Fibroblast of lung (primary cell): ENCODE measurements around the gene RBPJL. TPM values are rescaled to one million over a fixed set of nuclear protein-coding genes. Genes with fewer than 3 reads are reported as not detected.

ENCODE experiments used
- DNase-seq, 2 donors: peaks; one replicate each; pipeline versions ENCODE4 v3.0.0 to v3.0.0-alpha.2; 2010; ENCODE audit warnings: low read depth in 2 of 2
- H2AFZ ChIP-seq: 2 replicates; pipeline ENCODE4 v1.5.1; 2012; ENCODE audit warnings: low read length, control low read depth, inconsistent platforms
- H3K27ac ChIP-seq: 2 replicates; pipeline ENCODE4 v1.5.1; 2011; ENCODE audit warnings: low read length, control low read depth; ENCODE audit not compliant: insufficient read depth
- H3K27me3 ChIP-seq: 2 replicates; pipeline ENCODE4 v1.5.1; 2011; ENCODE audit warnings: mild to moderate bottlenecking, low read length; ENCODE audit not compliant: control insufficient read depth, insufficient read depth
- H3K36me3 ChIP-seq: 2 replicates; pipeline ENCODE4 v1.5.1; 2011; ENCODE audit warnings: low read length; ENCODE audit not compliant: control insufficient read depth, insufficient read depth
- H3K4me1 ChIP-seq: 2 replicates; pipeline ENCODE4 v1.5.1; 2011; ENCODE audit warnings: low read length; ENCODE audit not compliant: control insufficient read depth, insufficient read depth; ENCODE audit errors: extremely low read depth
- H3K4me2 ChIP-seq: 2 replicates; pipeline ENCODE4 v1.5.1; 2011; ENCODE audit warnings: low read length, control low read depth; ENCODE audit not compliant: insufficient read depth; ENCODE audit errors: extremely low read depth
- H3K4me3 ChIP-seq, 4 experiments: fragments of 200-600 bp in 1 of 4; sonication (generic) in 1 of 4; replicated peaks in 1 of 4; 2 replicates each; pipeline ENCODE4 v1.5.1; 2011 to 2016; ENCODE audit warnings: low read length in 4 of 4, low read depth in 3 of 4, mild to moderate bottlenecking in 3 of 4, control low read depth in 2 of 4, inconsistent platforms in 1 of 4, mixed read lengths in 1 of 4; ENCODE audit not compliant: insufficient read depth in 1 of 4; ENCODE audit errors: control extremely low read depth in 1 of 4
- H3K79me2 ChIP-seq: 2 replicates; pipeline ENCODE4 v1.5.1; 2012; ENCODE audit warnings: mild to moderate bottlenecking, low read length, inconsistent platforms; ENCODE audit not compliant: control insufficient read depth, insufficient read depth
- H3K9ac ChIP-seq: 2 replicates; pipeline ENCODE4 v1.5.1; 2011; ENCODE audit warnings: mild to moderate bottlenecking, low read length, control low read depth; ENCODE audit not compliant: insufficient read depth
- H3K9me3 ChIP-seq: 2 replicates; pipeline ENCODE4 v1.5.1; 2012; ENCODE audit warnings: low read depth, low read length; ENCODE audit not compliant: control insufficient read depth, insufficient read depth
- H4K20me1 ChIP-seq: 2 replicates; pipeline ENCODE4 v1.5.1; 2011; ENCODE audit warnings: low read length; ENCODE audit not compliant: control insufficient read depth, insufficient read depth; ENCODE audit errors: extremely low read depth
- CTCF ChIP-seq, 2 donors: IDR thresholded peaks in 1 of 2; conservative IDR thresholded peaks in 1 of 2; 1 replicate in 1 of 2; 2 replicates in 1 of 2; pipeline ENCODE4 v1.5.1; 2011 to 2012; ENCODE audit warnings: low read length in 2 of 2, control low read depth in 1 of 2, inconsistent platforms in 1 of 2, low read depth in 1 of 2, mild to moderate bottlenecking in 1 of 2
- EZH2 ChIP-seq: IDR thresholded peaks from 2 replicates; pipeline ENCODE4 v1.5.1; 2012; ENCODE audit warnings: low read length, control low read depth, mild to moderate bottlenecking; ENCODE audit errors: missing control alignments
- polyA plus RNA-seq, 2 donors: library from polyadenylated mRNA; depleted of rRNA in 1 of 2; stranded (reverse) in 1 of 2; unstranded in 1 of 2; fragments of >200 nt; gene quantifications; 2 replicates each; pipeline ENCODE4 v1.2.1, GENCODE V29; 2011 to 2012; ENCODE audit warnings: missing spikeins in 1 of 2
- total RNA-seq: library from RNA; depleted of rRNA; stranded (reverse); fragments of >200 nt; gene quantifications from 2 replicates; pipeline ENCODE4 v1.2.1, GENCODE V29; 2014

The RBPJL gene
- total and polyA plus RNA-seq, 2 donors (not counting 1 experiment from before 2014, with no cell fraction given) = not detected

- Histone ChIP-seq H3K27me3 (peaks cover 18% of the 10 kb centered on the region), H3K4me3 (no peak overlapping the region), H2AFZ (no peak overlapping the region), H3K36me3 (no peaks in the 10 kb centered on the region), H3K4me1 (no peaks in the 10 kb centered on the region), H3K27ac (no peak overlapping the region), H3K9me3 (no peaks in the 10 kb centered on the region), H3K79me2 (no peaks in the 10 kb centered on the region), H4K20me1 (no peaks in the 10 kb centered on the region), H3K4me2 (no peak overlapping the region), H3K9ac (no peak overlapping the region)
- DNase-seq = peak; percentile 38
- TF ChIP-seq EZH2 (peak; percentile 50), CTCF (conservative IDR thresholded peaks at IDR 0.05 in 1 of 2, IDR thresholded peaks at IDR 0.05 in 1 of 2; ENCODE audit: low read depth in 1 of 2, low read length in 2 of 2) (peak; percentile 71 to 73)
These were observed 5.1 kb downstream of the RBPJL start for GRCh38 chr20:45311589-45312211.

GRCh38 chr20:45312241-45312640 lies 5.6 kb downstream of the RBPJL start:
- no peak for DNase-seq
- no peak for TF ChIP-seq CTCF (conservative IDR thresholded peaks at IDR 0.05 in 1 of 2, IDR thresholded peaks at IDR 0.05 in 1 of 2; ENCODE audit: low read depth in 1 of 2, low read length in 2 of 2)
- no peak for TF ChIP-seq EZH2
- H3K79me2 ChIP-seq = no peaks in the 10 kb centered on the region
- no peak overlapping the region for H3K27ac ChIP-seq
- H2AFZ ChIP-seq = no peak overlapping the region
- no peak overlapping the region for H3K4me2 ChIP-seq
- H3K36me3 ChIP-seq = no peaks in the 10 kb centered on the region
- no peaks in the 10 kb centered on the region for H4K20me1 ChIP-seq
- H3K4me1 ChIP-seq = no peaks in the 10 kb centered on the region
- no peak overlapping the region for H3K4me3 ChIP-seq
- H3K9ac ChIP-seq = no peak overlapping the region
- H3K27me3 ChIP-seq = peaks cover 22% of the 10 kb centered on the region
- no peaks in the 10 kb centered on the region for H3K9me3 ChIP-seq

GRCh38 chr20:45313065-45313695 lies 6.5 kb downstream of the RBPJL start:
- TF ChIP-seq EZH2 = no peak
- no peak for TF ChIP-seq CTCF (conservative IDR thresholded peaks at IDR 0.05 in 1 of 2, IDR thresholded peaks at IDR 0.05 in 1 of 2; ENCODE audit: low read depth in 1 of 2, low read length in 2 of 2)
- DNase-seq = no peak
- no peaks in the 10 kb centered on the region for H4K20me1 ChIP-seq
- no peaks in the 10 kb centered on the region for H3K9me3 ChIP-seq
- H3K27ac ChIP-seq = no peak overlapping the region
- H3K4me3 ChIP-seq = no peak overlapping the region
- H3K4me2 ChIP-seq = no peak overlapping the region
- no peaks in the 10 kb centered on the region for H3K36me3 ChIP-seq
- no peaks in the 10 kb centered on the region for H3K4me1 ChIP-seq
- peaks cover 17% of the 10 kb centered on the region for H3K27me3 ChIP-seq
- H2AFZ ChIP-seq = no peak overlapping the region
- H3K79me2 ChIP-seq = no peaks in the 10 kb centered on the region
- no peak overlapping the region for H3K9ac ChIP-seq
